Gastroesophageal sphincter (tissue), 4 donors: Measurements from ENCODE around the gene BTBD7. TPM values are rescaled to one million over a fixed set of nuclear protein-coding genes. Genes with fewer than 3 reads are reported as not detected.

Experiments
- ATAC-seq: fragments of 150-250 bp; one replicate; pipeline ENCODE4 v1.9.1; 2016; ENCODE audit warnings: mild to moderate bottlenecking, moderate library complexity
- H3K27ac ChIP-seq, 4 donors: fragments of 200-600 bp; sonication (generic) in 3 of 4; 1 replicate in 3 of 4; 2 replicates in 1 of 4; pipeline ENCODE4 v1.5.1; 2016 to 2019
- H3K27me3 ChIP-seq: fragments of 200-600 bp; sonication (generic); one replicate; pipeline ENCODE4 v1.5.1; 2019
- H3K36me3 ChIP-seq, 2 donors: fragments of 200-600 bp; sonication (generic); one replicate each; pipeline ENCODE4 v1.5.1; 2019; ENCODE audit warnings: control low read depth in 1 of 2
- H3K4me1 ChIP-seq, 3 donors: fragments of 200-600 bp; sonication (generic); 1 replicate in 2 of 3; 2 replicates in 1 of 3; pipeline ENCODE4 v1.5.1; 2016 to 2019; ENCODE audit warnings: control low read depth in 2 of 3
- H3K4me3 ChIP-seq, 2 donors: fragments of 200-600 bp; sonication (generic); one replicate each; pipeline ENCODE4 v1.5.1; 2019; ENCODE audit warnings: mild to moderate bottlenecking in 1 of 2, moderate library complexity in 1 of 2
- H3K9me3 ChIP-seq, 3 donors: fragments of 200-600 bp; sonication (generic); one replicate each; pipeline ENCODE4 v1.5.1; 2017 to 2019; ENCODE audit warnings: control low read depth in 2 of 3
- CTCF ChIP-seq, 4 experiments: fragments of 200-600 bp in 2 of 4; fragments of 450-650 bp in 2 of 4; sonication (generic) in 1 of 4; IDR thresholded peaks; one replicate each; pipeline ENCODE4 v1.5.1; 2017 to 2019; ENCODE audit warnings: antibody characterized with exemption in 4 of 4, mild to moderate bottlenecking in 2 of 4, moderate library complexity in 2 of 4
- EP300 ChIP-seq: sonication (generic); formaldehyde crosslinking; IDR thresholded peaks from one replicate; pipeline ENCODE4 v1.6.1; 2017; ENCODE audit warnings: antibody characterized with exemption, mild to moderate bottlenecking
- POLR2A ChIP-seq, 2 donors: fragments of 450-650 bp; IDR thresholded peaks; one replicate each; pipeline ENCODE4 v1.6.1; 2017; ENCODE audit warnings: antibody characterized with exemption in 2 of 2, mild to moderate bottlenecking in 2 of 2, moderate library complexity in 1 of 2
- POLR2AphosphoS5 ChIP-seq: sonication (generic); formaldehyde crosslinking; IDR thresholded peaks from one replicate; pipeline ENCODE4 v1.6.1; 2017; ENCODE audit warnings: antibody characterized with exemption
- WGBS, 2 donors: methylation state at CpG; one replicate each; pipeline ENCODE4 v1.1.5; 2018; ENCODE audit warnings: low coverage in 1 of 2; 5-methylcytosine and 5-hydroxymethylcytosine counted together
- total RNA-seq, 4 donors: library from RNA; depleted of rRNA; stranded (reverse); fragments of >200 nt; gene quantifications; one replicate each; pipeline ENCODE4 v1.1.0, GENCODE V29; 2016

The BTBD7 gene
- 10 to 100 TPM; 29.9 to 35.6 (median 33.0) TPM for total RNA-seq

- peak; percentile 97 for ATAC-seq
- peak within 1 kb of the TSS; percentile 76 to 99 (median 98) for H3K27ac ChIP-seq
- 0% methylated on average over 3 to 13 of the region's 74 CpGs for WGBS, 2 donors
Observed at GRCh38 chr14:93332853-93333630, at the start of gene BTBD7. Gene BTBD7 (minus strand): TSS chr14:93333036. CDS start chr14:93296051, 36,985 bp downstream.

GRCh38 chr14:93381644-93382043, 48.8 kb upstream of the BTBD7 start:
- Histone ChIP-seq H3K27ac (no peak overlapping the region), H3K4me1 (no peaks in the 10 kb centered on the region), H3K4me3 (no peak overlapping the region), H3K27me3 (no peaks in the 10 kb centered on the region), H3K9me3 (no peaks in the 10 kb centered on the region), H3K36me3 (no peaks in the 10 kb centered on the region)
- WGBS, 2 donors, result 41 to 60% methylated on average over 1 of the region's 1 CpG
- TF ChIP-seq POLR2AphosphoS5 (no peak), CTCF (IDR thresholded peaks at IDR 0.05) (no peak), POLR2A (IDR thresholded peaks at IDR 0.05) (no peak), EP300 (no peak)
- ATAC-seq, result no peak

More at GRCh38 chr14:93332853-93333630, at the start of gene BTBD7:
- Histone ChIP-seq H3K27me3 (no peaks in the 10 kb centered on the region), H3K9me3 (no peaks in the 10 kb centered on the region), H3K4me1 (peaks cover 0 to 45% (median 19%) of the 10 kb centered on the region in 3 donors), H3K4me3 (peak within 1 kb of the TSS; percentile 51 to 96), H3K36me3 (no peaks in the 10 kb centered on the region)
- TF ChIP-seq CTCF (IDR thresholded peaks at IDR 0.05), result peak in 3 of 4 experiments; percentile 24 to 57 (median 41)
- peak; percentile 59 for TF ChIP-seq POLR2AphosphoS5
- TF ChIP-seq POLR2A (IDR thresholded peaks at IDR 0.05), result peak in 1 of 2 donors; percentile 47
- no peak for TF ChIP-seq EP300

GRCh38 chr14:93379831-93380230, 47.0 kb upstream of the BTBD7 start:
- TF ChIP-seq POLR2AphosphoS5 (no peak), EP300 (no peak), CTCF (IDR thresholded peaks at IDR 0.05) (no peak), POLR2A (IDR thresholded peaks at IDR 0.05) (no peak)
- H3K9me3 ChIP-seq, result peaks cover 0 to 13% (median 0%) of the 10 kb centered on the region in 3 donors
- ATAC-seq, result no peak
- no peaks in the 10 kb centered on the region for H3K4me1 ChIP-seq
- no peak overlapping the region for H3K27ac ChIP-seq
- 50 to 63% methylated on average over 1 of the region's 1 CpG for WGBS, 2 donors
- H3K27me3 ChIP-seq, result no peaks in the 10 kb centered on the region
- H3K36me3 ChIP-seq, result no peaks in the 10 kb centered on the region
- no peak overlapping the region for H3K4me3 ChIP-seq

GRCh38 chr14:93375673-93376156, 42.9 kb upstream of the BTBD7 start:
- no peaks in the 10 kb centered on the region for H3K4me1 ChIP-seq
- H3K27me3 ChIP-seq, result no peaks in the 10 kb centered on the region
- no peak for TF ChIP-seq CTCF (IDR thresholded peaks at IDR 0.05)
- TF ChIP-seq EP300, result no peak
- no peak for TF ChIP-seq POLR2A (IDR thresholded peaks at IDR 0.05)
- no peak for TF ChIP-seq POLR2AphosphoS5
- no peak for ATAC-seq
- H3K4me3 ChIP-seq, result no peak overlapping the region
- no peaks in the 10 kb centered on the region for H3K36me3 ChIP-seq
- peaks cover 0 to 28% (median 0%) of the 10 kb centered on the region in 3 donors for H3K9me3 ChIP-seq
- 69 to 80% methylated on average over 1 to 6 of the region's 6 CpGs for WGBS, 2 donors
- H3K27ac ChIP-seq, result no peak overlapping the region
